IPS-NIHi11 (cell line): ENCODE measurements around the gene CKAP5.
"Not testable (repeated sequence)": the region's sequence is repeated elsewhere in the genome, so short reads cannot be mapped to it uniquely, and the experiment has no call there.

ENCODE experiments used
- DNase-seq: peaks from one replicate; pipeline ENCODE4 v3.0.0; 2012; ENCODE audit warnings: mixed read lengths, low spot score

The CKAP5 gene

GRCh38 chr11:46726206-46726862 is 119.7 kb downstream of the CKAP5 start:
- DNase-seq, result no peak

- no peak for DNase-seq
Observed at GRCh38 chr11:46725338-46726205, 120.5 kb downstream of the CKAP5 start.

DNA sequence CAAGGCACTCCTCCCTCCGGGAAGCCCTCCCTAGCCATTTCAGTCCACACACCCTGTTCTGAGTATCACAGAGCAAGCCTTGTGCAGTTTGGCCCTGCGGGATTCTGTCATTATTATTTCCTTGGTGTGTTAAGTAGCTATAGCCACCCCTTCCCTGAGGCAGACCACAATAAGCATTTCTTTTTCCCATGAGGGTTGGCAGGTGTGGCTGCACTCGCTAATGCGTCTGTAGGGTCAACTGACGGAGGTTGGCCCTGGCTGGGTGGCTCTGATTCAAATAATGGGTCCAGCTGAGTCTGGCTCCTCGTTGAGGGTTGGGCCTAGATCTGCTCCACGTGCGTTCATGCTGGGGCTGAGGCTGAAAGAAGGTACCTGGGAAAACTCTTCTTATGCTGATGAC is 122.0 kb downstream of the CKAP5 start:
- DNase-seq, result no peak

DNA sequence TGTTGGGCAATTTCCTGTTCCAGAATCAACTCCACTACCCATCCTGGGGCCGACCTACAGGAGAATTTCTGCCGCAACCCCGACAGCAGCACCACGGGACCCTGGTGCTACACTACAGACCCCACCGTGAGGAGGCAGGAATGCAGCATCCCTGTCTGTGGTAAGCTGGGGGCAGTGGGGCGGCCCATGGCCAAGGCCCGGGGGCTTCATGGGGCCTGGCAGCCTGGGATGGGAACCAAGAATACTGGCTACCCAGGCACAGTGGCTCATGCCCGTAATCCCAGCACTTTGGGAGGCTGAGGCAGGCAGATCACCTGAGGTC is 122.8 kb downstream of the CKAP5 start:
- DNase-seq, result no peak

- DNase-seq, result no peak
Observed at GRCh38 chr11:46722566-46723358, 123.3 kb downstream of the CKAP5 start.

DNA sequence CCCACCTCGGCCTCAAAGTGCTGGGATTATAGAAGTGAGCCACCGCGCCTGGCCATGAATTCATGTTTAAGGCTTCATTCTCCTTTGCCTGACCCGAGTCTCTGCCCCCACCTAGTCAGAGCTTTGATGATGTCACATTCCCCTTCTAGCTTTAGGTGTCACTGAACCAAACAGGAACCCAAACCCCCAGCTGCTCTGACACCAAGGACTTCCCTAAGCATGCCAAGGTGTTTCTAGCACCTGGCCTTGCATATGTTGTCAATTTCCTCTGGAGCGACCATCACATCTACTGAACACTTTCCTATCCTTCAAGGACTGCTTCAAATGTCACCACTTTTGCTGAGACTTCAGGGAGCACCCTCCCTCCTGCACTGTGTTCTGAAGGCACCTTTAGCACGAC is 124.8 kb downstream of the CKAP5 start:
- no peak for DNase-seq

DNA sequence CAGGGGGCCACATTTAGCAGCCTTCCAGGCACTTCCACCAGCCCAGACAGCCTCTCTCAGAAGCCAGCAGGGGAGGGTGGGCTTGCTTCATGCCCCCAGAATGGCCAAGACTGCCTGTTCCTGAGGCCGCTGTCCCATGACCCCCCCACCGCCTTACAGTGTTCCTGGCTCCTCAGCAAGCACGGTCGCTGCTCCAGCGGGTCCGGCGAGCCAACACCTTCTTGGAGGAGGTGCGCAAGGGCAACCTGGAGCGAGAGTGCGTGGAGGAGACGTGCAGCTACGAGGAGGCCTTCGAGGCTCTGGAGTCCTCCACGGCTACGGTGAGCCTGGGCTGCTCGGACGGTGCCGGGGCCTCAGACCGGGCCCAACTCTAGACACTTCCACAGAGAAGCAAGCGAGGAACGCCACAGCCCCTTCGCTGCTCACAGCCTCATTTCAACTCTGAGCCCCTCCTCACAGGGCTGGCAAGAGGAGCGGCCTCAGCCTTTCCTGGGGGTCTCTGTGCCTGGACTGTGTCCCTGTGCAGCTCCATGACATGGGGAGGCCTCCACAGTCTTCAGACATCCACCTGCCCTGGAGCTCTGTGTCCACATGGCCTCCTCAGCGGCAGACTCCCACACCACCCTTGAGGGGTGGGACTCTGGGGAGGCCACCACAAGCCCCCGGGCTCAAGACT is 126.4 kb downstream of the CKAP5 start:
- DNase-seq, result no peak

GRCh38 chr11:46719048-46719542 is 127.0 kb downstream of the CKAP5 start, which contains the start of gene F2:
Gene F2, plus strand, starts transcription at chr11:46719213. Its CDS starts 23 bp downstream, at chr11:46719236.
- DNase-seq, result no peak

DNA sequence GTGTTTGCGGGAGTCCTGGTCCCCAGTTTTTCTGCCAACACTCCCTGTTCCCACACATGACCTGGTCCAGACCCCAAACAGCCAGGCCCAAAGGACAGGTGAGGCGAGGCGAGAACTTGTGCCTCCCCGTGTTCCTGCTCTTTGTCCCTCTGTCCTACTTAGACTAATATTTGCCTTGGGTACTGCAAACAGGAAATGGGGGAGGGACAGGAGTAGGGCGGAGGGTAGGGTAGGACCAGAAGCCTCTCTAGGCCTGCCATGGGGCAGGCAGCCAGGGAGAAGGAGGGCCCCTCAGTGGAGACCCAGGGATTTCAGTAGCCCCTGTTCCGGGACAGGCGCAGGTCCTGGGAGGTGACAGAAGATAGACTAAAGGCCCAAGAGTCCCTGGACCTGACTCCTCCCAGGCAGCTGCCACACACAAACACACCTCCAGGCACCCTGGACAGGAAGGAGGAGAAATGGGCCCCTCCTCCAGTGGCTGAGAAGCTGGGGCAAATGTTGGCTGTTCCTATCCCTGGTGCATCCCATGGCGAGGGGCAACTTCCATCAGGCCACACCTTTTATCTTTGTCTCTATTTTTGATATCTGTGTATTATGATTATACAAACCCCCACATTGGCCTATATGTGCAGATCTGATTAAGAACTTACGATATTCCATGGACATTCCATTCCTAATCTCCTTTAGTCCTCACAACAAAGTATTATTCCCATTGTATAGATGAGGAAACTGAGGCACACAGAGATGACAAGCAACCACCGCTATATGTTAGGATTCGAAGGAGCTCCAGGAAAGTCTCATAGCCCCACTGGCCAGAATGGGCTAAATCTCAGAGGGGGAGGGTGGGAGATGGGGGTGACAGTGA is 127.7 kb downstream of the CKAP5 start:
- DNase-seq, result no peak

- not testable (repeated sequence) for DNase-seq
Observed at GRCh38 chr11:46717825-46718154, 128.3 kb downstream of the CKAP5 start.

DNA sequence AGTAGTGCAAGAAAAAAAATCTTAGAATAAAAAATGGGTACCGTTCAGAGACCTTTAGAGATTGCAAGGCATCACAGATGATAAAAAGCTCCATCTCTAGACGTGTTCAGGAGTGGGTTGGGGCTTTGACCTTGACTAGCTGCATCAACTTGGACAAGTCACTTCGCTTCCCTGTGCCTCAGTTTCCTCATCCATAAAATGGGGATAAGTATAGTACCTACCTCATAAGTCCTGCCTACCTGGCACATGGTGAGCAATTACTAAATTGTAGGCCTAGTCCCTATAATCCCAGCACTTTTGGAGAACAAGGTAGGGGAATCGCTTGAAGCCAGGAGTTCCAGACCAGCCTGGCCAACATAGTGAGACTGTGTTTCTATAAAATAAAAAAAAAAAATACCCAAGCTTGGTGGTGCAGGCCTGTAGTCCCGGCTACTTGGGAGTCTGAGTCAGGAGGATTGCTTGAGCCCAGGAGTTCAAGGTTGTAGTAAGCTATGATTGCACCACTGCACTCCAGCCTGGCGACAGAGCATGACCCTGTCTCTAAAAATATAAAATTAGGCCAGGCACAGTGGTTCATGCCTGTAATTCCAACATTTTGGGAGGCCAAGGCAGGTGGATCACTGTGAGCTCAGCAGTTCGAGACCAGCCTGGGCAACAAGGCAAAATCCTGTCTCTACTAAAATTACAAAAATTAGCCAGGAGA is 133.1 kb downstream of the CKAP5 start:
- no peak for DNase-seq

- no peak for DNase-seq
Observed at GRCh38 chr11:46711303-46711702, 134.8 kb downstream of the CKAP5 start.

DNA sequence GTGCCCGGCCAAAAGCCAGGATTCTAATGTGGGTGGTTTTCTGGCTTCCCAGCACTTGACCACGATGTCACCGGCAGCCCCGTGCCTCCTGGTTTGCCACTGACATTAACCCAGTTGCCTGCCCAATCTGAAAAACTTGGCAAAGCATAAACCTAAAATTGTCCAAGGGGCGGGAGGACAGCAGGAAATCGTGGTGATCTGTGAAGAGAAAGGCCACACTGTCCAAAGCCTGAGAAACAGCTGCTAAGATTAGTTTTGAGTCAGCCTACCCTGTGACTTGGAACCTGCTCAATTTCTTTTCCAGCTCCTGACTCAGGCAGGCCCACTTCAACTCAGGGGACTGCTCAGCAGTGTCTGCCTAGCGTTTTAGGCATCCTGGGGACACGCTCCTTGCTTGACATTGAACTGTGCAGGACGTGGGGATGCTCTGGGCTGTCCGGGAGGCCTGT is 135.2 kb downstream of the CKAP5 start:
- DNase-seq, result no peak

GRCh38 chr11:46709351-46709750 is 136.7 kb downstream of the CKAP5 start:
- not testable (repeated sequence) for DNase-seq

DNA sequence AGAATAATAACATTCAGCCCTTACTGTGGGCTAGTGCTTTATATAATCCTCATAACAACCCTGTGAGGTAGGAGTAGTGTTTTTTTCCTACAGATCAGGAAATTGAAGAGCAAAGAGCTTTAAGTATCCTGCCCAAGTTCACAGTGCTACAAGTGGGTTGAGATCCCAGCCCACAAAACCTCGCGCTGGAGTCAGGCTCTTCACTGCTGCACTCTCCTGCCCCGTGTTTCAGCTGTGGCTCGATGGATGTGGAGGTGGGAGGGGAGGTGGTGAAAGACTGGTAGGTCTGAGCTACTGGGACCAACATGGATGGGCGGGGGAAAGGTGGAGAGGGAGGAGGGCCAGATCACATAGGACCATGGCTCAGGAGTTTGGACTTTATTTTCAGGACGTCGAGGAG is 139.2 kb downstream of the CKAP5 start:
- DNase-seq, result no peak

- DNase-seq, result no peak
Observed at GRCh38 chr11:46705070-46705688, 140.9 kb downstream of the CKAP5 start.

GRCh38 chr11:46701078-46701654 is 144.9 kb downstream of the CKAP5 start:
- no peak for DNase-seq

- DNase-seq, result peak; percentile 97
Observed at GRCh38 chr11:46700241-46701077, 145.6 kb downstream of the CKAP5 start, which contains the start of the genes ARHGAP1 and ZNF408. Gene ARHGAP1, minus strand, starts transcription at chr11:46700619. Its CDS starts 4,512 bp downstream, at chr11:46696107. Gene ZNF408, plus strand, starts transcription at chr11:46701031. Its CDS starts 17 bp downstream, at chr11:46701048.
